DND-41 (cell line): ENCODE measurements around the gene EMSY.
"Not testable (repeated sequence)": the region's sequence is repeated elsewhere in the genome, so short reads cannot be mapped to it uniquely, and the experiment has no call there.

Experiments used
- ATAC-seq: fragments of 200-7000 bp; cut with Tn5 transposase; 3 replicates; pipeline ENCODE4 v1.9.1; 2021; ENCODE audit warnings: low read depth; ENCODE audit not compliant: insufficient read depth
- DNase-seq: peaks from one replicate; pipeline ENCODE4 v3.0.0-alpha.2; 2020
- H2AFZ ChIP-seq: 2 replicates; pipeline ENCODE4 v1.6.0; 2012; ENCODE audit warnings: low read depth, low read length
- H3K27ac ChIP-seq: 2 replicates; pipeline ENCODE4 v1.5.1; 2012; ENCODE audit warnings: low read length, inconsistent platforms
- H3K27me3 ChIP-seq: fragments of 200-600 bp; sonication (generic); 2 replicates; pipeline ENCODE4 v1.6.0; 2012; ENCODE audit warnings: low read length, mild to moderate bottlenecking, inconsistent platforms; ENCODE audit not compliant: insufficient read depth, poor library complexity
- H3K36me3 ChIP-seq: 2 replicates; pipeline ENCODE4 v1.5.1; 2012; ENCODE audit warnings: low read length, inconsistent platforms; ENCODE audit not compliant: insufficient read depth
- H3K4me1 ChIP-seq: 2 replicates; pipeline ENCODE4 v1.5.1; 2012; ENCODE audit warnings: mild to moderate bottlenecking, low read length; ENCODE audit not compliant: insufficient read depth
- H3K4me2 ChIP-seq: 2 replicates; pipeline ENCODE4 v1.6.0; 2012; ENCODE audit warnings: mild to moderate bottlenecking, moderate library complexity, low read length, inconsistent platforms; ENCODE audit not compliant: insufficient read depth
- H3K4me3 ChIP-seq, 2 experiments: fragments of 200-600 bp in 1 of 2; shearing (Covaris generic) in 1 of 2; 2 replicates each; pipeline ENCODE4 v1.5.1; 2012 to 2016; ENCODE audit warnings: inconsistent platforms in 2 of 2, low read length in 2 of 2, mild to moderate bottlenecking in 2 of 2, low read depth in 1 of 2, moderate library complexity in 1 of 2
- H3K79me2 ChIP-seq: 2 replicates; pipeline ENCODE4 v1.6.0; 2012; ENCODE audit warnings: low read length, inconsistent platforms; ENCODE audit not compliant: insufficient read depth
- H3K9ac ChIP-seq: 2 replicates; pipeline ENCODE4 v1.6.0; 2012; ENCODE audit warnings: low read depth, mild to moderate bottlenecking, inconsistent platforms, low read length, moderate library complexity
- H3K9me3 ChIP-seq: 2 replicates; pipeline ENCODE4 v1.5.1; 2012; ENCODE audit warnings: low read length, moderate library complexity, mild to moderate bottlenecking, inconsistent platforms; ENCODE audit not compliant: insufficient read depth, severe bottlenecking
- H4K20me1 ChIP-seq: 2 replicates; pipeline ENCODE4 v1.6.0; 2012; ENCODE audit warnings: low read length; ENCODE audit not compliant: insufficient read depth
- CTCF ChIP-seq: IDR thresholded peaks from 2 replicates; pipeline ENCODE4 v1.5.1; 2012; ENCODE audit warnings: borderline replicate concordance, low read length, moderate library complexity, mild to moderate bottlenecking; ENCODE audit not compliant: poor library complexity, severe bottlenecking; ENCODE audit errors: extremely low read depth
- EZH2 ChIP-seq: IDR thresholded peaks from 3 replicates; pipeline ENCODE4 v1.6.1; 2012; ENCODE audit warnings: borderline replicate concordance, low read depth, mild to moderate bottlenecking, moderate library complexity, low read length, inconsistent platforms; ENCODE audit not compliant: severe bottlenecking

EMSY gene

GRCh38 chr11:76579752-76580151 is 134.9 kb downstream of the EMSY start:
- H3K27me3 ChIP-seq = peaks cover 5% of the 10 kb centered on the region
- no peaks in the 10 kb centered on the region for H3K79me2 ChIP-seq
- H3K27ac ChIP-seq = no peak overlapping the region
- H3K4me2 ChIP-seq = no peak overlapping the region
- H3K9me3 ChIP-seq = no peaks in the 10 kb centered on the region
- no peaks in the 10 kb centered on the region for H3K36me3 ChIP-seq
- no peak overlapping the region for H3K9ac ChIP-seq
- ATAC-seq (no peak), DNase-seq (no peak)
- no peak overlapping the region for H3K4me3 ChIP-seq
- TF ChIP-seq EZH2 = no peak
- no peak for TF ChIP-seq CTCF
- no peaks in the 10 kb centered on the region for H4K20me1 ChIP-seq
- no peak overlapping the region for H2AFZ ChIP-seq
- no peaks in the 10 kb centered on the region for H3K4me1 ChIP-seq

GRCh38 chr11:76582471-76582870 is 137.7 kb downstream of the EMSY start:
- not testable (repeated sequence) for H3K9ac ChIP-seq, H2AFZ ChIP-seq, H3K27ac ChIP-seq, H3K27me3 ChIP-seq, H4K20me1 ChIP-seq, H3K4me2 ChIP-seq, H3K4me3 ChIP-seq, H3K36me3 ChIP-seq, H3K4me1 ChIP-seq, DNase-seq, ATAC-seq, H3K79me2 ChIP-seq, H3K9me3 ChIP-seq

- no peaks in the 10 kb centered on the region for H3K27me3 ChIP-seq
- H3K9ac ChIP-seq = no peak overlapping the region
- peaks cover 4% of the 10 kb centered on the region for H3K9me3 ChIP-seq
- ATAC-seq = no peak
- no peak overlapping the region for H3K4me2 ChIP-seq
- no peaks in the 10 kb centered on the region for H4K20me1 ChIP-seq
- H3K4me3 ChIP-seq = no peak overlapping the region
- H3K36me3 ChIP-seq = no peaks in the 10 kb centered on the region
- H3K4me1 ChIP-seq = no peaks in the 10 kb centered on the region
- no peaks in the 10 kb centered on the region for H3K79me2 ChIP-seq
- H3K27ac ChIP-seq = no peak overlapping the region
- TF ChIP-seq CTCF = no peak
- TF ChIP-seq EZH2 = no peak
- no peak for DNase-seq
- H2AFZ ChIP-seq = no peak overlapping the region
Measured at GRCh38 chr11:76587820-76588454, 143.1 kb downstream of the EMSY start.

- H4K20me1 ChIP-seq = no peaks in the 10 kb centered on the region
- H3K4me1 ChIP-seq = no peaks in the 10 kb centered on the region
- no peak overlapping the region for H3K9ac ChIP-seq
- no peak for DNase-seq
- no peak overlapping the region for H3K27ac ChIP-seq
- no peaks in the 10 kb centered on the region for H3K27me3 ChIP-seq
- H3K4me2 ChIP-seq = no peak overlapping the region
- no peaks in the 10 kb centered on the region for H3K79me2 ChIP-seq
- H3K36me3 ChIP-seq = no peaks in the 10 kb centered on the region
- TF ChIP-seq CTCF (no peak), EZH2 (no peak)
- ATAC-seq = no peak
- no peak overlapping the region for H2AFZ ChIP-seq
- H3K9me3 ChIP-seq = peaks cover 4% of the 10 kb centered on the region
- no peak overlapping the region for H3K4me3 ChIP-seq
Measured at GRCh38 chr11:76588455-76589325, 143.9 kb downstream of the EMSY start.
